Fibroblast of mammary gland (primary cell): ENCODE results near the gene SHE.

ENCODE experiments used
- DNase-seq: peaks from one replicate; pipeline ENCODE4 v3.0.0-alpha.2; 2010; ENCODE audit warnings: low read depth
- H3K4me3 ChIP-seq: 2 replicates; pipeline ENCODE4 v1.5.1; 2011; ENCODE audit warnings: low read depth, mild to moderate bottlenecking, low read length, moderate library complexity; ENCODE audit not compliant: control insufficient read depth
- CTCF ChIP-seq: conservative IDR thresholded peaks from 2 replicates; pipeline ENCODE4 v1.5.1; 2011; ENCODE audit warnings: low read depth, low read length, inconsistent platforms; ENCODE audit not compliant: control insufficient read depth, insufficient read depth

SHE gene

GRCh38 chr1:154433161-154433764 is 68.9 kb downstream of the SHE start:
- no peak overlapping the region for H3K4me3 ChIP-seq
- no peak for DNase-seq
- no peak for TF ChIP-seq CTCF

GRCh38 chr1:154431586-154432373 is 70.4 kb downstream of the SHE start:
- no peak for TF ChIP-seq CTCF
- DNase-seq = peak; percentile 100
- no peak overlapping the region for H3K4me3 ChIP-seq

GRCh38 chr1:154430903-154431302 is 71.3 kb downstream of the SHE start:
- peak; percentile 27 for DNase-seq
- no peak overlapping the region for H3K4me3 ChIP-seq
- no peak for TF ChIP-seq CTCF

- no peak for TF ChIP-seq CTCF
- no peak overlapping the region for H3K4me3 ChIP-seq
- DNase-seq = no peak
These were observed 72.2 kb downstream of the SHE start for GRCh38 chr1:154429841-154430611.
